ENCODE measurements around the gene CKS1B. TPM values are rescaled to one million over a fixed set of nuclear protein-coding genes. Genes with fewer than 3 reads are reported as not detected.

The CKS1B gene
- total RNA-seq, 3 donors from 2014 or later (not counting 1 experiment from before 2014, with no cell fraction given): 8.5 to 13.0 (median 12.9) TPM

- Mint-ChIP-seq H3K4me1 (peaks cover 23 to 35% of the 10 kb centered on the region in 2 donors), H3K36me3 (no peaks in the 10 kb centered on the region), H3K9me3 (no peaks in the 10 kb centered on the region), H3K27ac (no peak overlapping the region), H3K4me3 (no peak overlapping the region), H3K27me3 (ENCODE audit: low read depth in 2 of 2) (no peaks in the 10 kb centered on the region)
- Histone ChIP-seq H3K4me3 (ENCODE audit: low read length) (no peak overlapping the region), H3K27ac (ENCODE audit: low read length) (no peak overlapping the region), H3K27me3 (ENCODE audit: control insufficient read depth, insufficient read depth, low read length) (no peaks in the 10 kb centered on the region), H3K36me3 (ENCODE audit: control insufficient read depth, insufficient read depth, low read length) (peaks cover 57% of the 10 kb centered on the region), H3K9me3 (ENCODE audit: control insufficient read depth, insufficient read depth, low read length) (no peaks in the 10 kb centered on the region), H3K4me1 (ENCODE audit: control insufficient read depth, insufficient read depth, low read length) (peaks cover 20% of the 10 kb centered on the region)
- no peak for DNase-seq
- TF ChIP-seq CTCF (IDR thresholded peaks at IDR 0.05): no peak
- no peak for ATAC-seq
- intact Hi-C loops (cut with micrococcal nuclease): no loop called here
- WGBS (ENCODE audit: insufficient coverage): 98% methylated on average over 8 of the region's 8 CpGs
These were observed 10.8 kb upstream of the CKS1B start for GRCh38 chr1:154963643-154964042.

- Histone ChIP-seq H3K27ac (ENCODE audit: low read length) (no peak overlapping the region), H3K9me3 (ENCODE audit: control insufficient read depth, insufficient read depth, low read length) (no peaks in the 10 kb centered on the region), H3K4me3 (ENCODE audit: low read length) (no peak overlapping the region), H3K27me3 (ENCODE audit: control insufficient read depth, insufficient read depth, low read length) (no peaks in the 10 kb centered on the region), H3K4me1 (ENCODE audit: control insufficient read depth, insufficient read depth, low read length) (peaks cover 20% of the 10 kb centered on the region), H3K36me3 (ENCODE audit: control insufficient read depth, insufficient read depth, low read length) (peaks cover 55% of the 10 kb centered on the region)
- intact Hi-C loops (cut with micrococcal nuclease): no loop called here
- TF ChIP-seq CTCF (IDR thresholded peaks at IDR 0.05): no peak
- H3K4me3 Mint-ChIP-seq: no peak overlapping the region
- ATAC-seq (no peak), DNase-seq (no peak)
- H3K27ac Mint-ChIP-seq: no peak overlapping the region
- H3K27me3 Mint-ChIP-seq (ENCODE audit: low read depth in 2 of 2): no peaks in the 10 kb centered on the region
- H3K4me1 Mint-ChIP-seq: peaks cover 23 to 41% of the 10 kb centered on the region in 2 donors
- no peaks in the 10 kb centered on the region for H3K36me3 Mint-ChIP-seq
- 92% methylated on average over 6 of the region's 6 CpGs for WGBS (ENCODE audit: insufficient coverage)
- no peaks in the 10 kb centered on the region for H3K9me3 Mint-ChIP-seq
These were observed 10.1 kb upstream of the CKS1B start for GRCh38 chr1:154964359-154964758.

DNA sequence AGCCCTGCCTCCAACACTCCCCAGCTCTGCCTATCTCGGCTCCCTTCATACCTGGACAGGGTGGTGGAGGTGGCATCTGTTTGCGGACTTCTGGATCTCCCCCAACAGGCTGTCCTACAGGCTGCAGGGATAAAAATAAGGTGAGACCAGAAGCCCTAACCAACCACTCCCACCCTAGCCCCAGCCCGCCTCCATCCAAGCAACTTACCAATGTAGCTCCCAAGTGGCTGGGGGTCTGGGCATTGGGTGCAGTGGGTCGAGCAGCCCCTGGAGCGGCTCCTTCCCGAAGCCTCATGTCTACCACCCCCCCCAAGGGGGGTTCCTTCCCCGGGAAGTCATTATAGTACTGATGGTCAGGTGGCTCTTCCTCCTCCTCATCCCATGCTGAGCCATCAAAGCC lies 8.4 kb upstream of the CKS1B start:
- Mint-ChIP-seq H3K27me3 (ENCODE audit: low read depth in 2 of 2) (no peaks in the 10 kb centered on the region), H3K27ac (peak overlapping the region in 1 of 2 donors; percentile 40), H3K36me3 (no peaks in the 10 kb centered on the region), H3K4me3 (no peak overlapping the region), H3K9me3 (no peaks in the 10 kb centered on the region), H3K4me1 (peaks cover 13 to 47% of the 10 kb centered on the region in 2 donors)
- no peak overlapping the region for H3K4me3 ChIP-seq (ENCODE audit: low read length)
- no peaks in the 10 kb centered on the region for H3K27me3 ChIP-seq (ENCODE audit: control insufficient read depth, insufficient read depth, low read length)
- intact Hi-C loops (cut with micrococcal nuclease): no loop called here
- peaks cover 52% of the 10 kb centered on the region for H3K36me3 ChIP-seq (ENCODE audit: control insufficient read depth, insufficient read depth, low read length)
- WGBS (ENCODE audit: insufficient coverage): 98% methylated on average over 6 of the region's 7 CpGs
- peaks cover 24% of the 10 kb centered on the region for H3K4me1 ChIP-seq (ENCODE audit: control insufficient read depth, insufficient read depth, low read length)
- TF ChIP-seq CTCF (IDR thresholded peaks at IDR 0.05): no peak
- ATAC-seq (no peak), DNase-seq (no peak)
- no peak overlapping the region for H3K27ac ChIP-seq (ENCODE audit: low read length)
- no peaks in the 10 kb centered on the region for H3K9me3 ChIP-seq (ENCODE audit: control insufficient read depth, insufficient read depth, low read length)

- H3K4me1 ChIP-seq (ENCODE audit: control insufficient read depth, insufficient read depth, low read length): peaks cover 27% of the 10 kb centered on the region
- Mint-ChIP-seq H3K9me3 (no peaks in the 10 kb centered on the region), H3K4me1 (peaks cover 17 to 50% of the 10 kb centered on the region in 2 donors), H3K36me3 (no peaks in the 10 kb centered on the region), H3K27ac (peak overlapping the region in 1 of 2 donors; percentile 38), H3K27me3 (ENCODE audit: low read depth in 2 of 2) (no peaks in the 10 kb centered on the region), H3K4me3 (no peak overlapping the region)
- WGBS (ENCODE audit: insufficient coverage): 91% methylated on average over 5 of the region's 5 CpGs
- ATAC-seq (no peak), DNase-seq (no peak)
- no peak overlapping the region for H3K27ac ChIP-seq (ENCODE audit: low read length)
- peaks cover 52% of the 10 kb centered on the region for H3K36me3 ChIP-seq (ENCODE audit: control insufficient read depth, insufficient read depth, low read length)
- H3K4me3 ChIP-seq (ENCODE audit: low read length): no peak overlapping the region
- TF ChIP-seq CTCF (IDR thresholded peaks at IDR 0.05): no peak
- no peaks in the 10 kb centered on the region for H3K9me3 ChIP-seq (ENCODE audit: control insufficient read depth, insufficient read depth, low read length)
- intact Hi-C loops (cut with micrococcal nuclease): no loop called here
- no peaks in the 10 kb centered on the region for H3K27me3 ChIP-seq (ENCODE audit: control insufficient read depth, insufficient read depth, low read length)
These were observed 7.0 kb upstream of the CKS1B start for GRCh38 chr1:154967331-154967950.

Data from natural killer cell (primary cell).